Stimulated activated memory B cell treated with anti-CD40 and anti-IgM and Interleukin-4, amounts not matched to agents 10 μg/mL and 1 μg/mL and 100 μg/mL, for 72 hours (primary cell): ENCODE results near the gene RTCA.
"Not testable (repeated sequence)": the region's sequence is repeated elsewhere in the genome, so short reads cannot be mapped to it uniquely, and the experiment has no call there.

ENCODE experiments used
- ATAC-seq: fragments of 150-1000 bp; cut with Tn5 transposase; 2 replicates; pipeline ENCODE4 v1.10.0; 2021
- H3K27ac Mint-ChIP-seq: one replicate; pipeline ENCODE4 v1.8.0; 2022; ENCODE audit warnings: mild to moderate bottlenecking, mixed read lengths
- H3K27me3 Mint-ChIP-seq: one replicate; pipeline ENCODE4 v1.8.0; 2022; ENCODE audit warnings: mixed read lengths
- H3K36me3 Mint-ChIP-seq: one replicate; pipeline ENCODE4 v1.8.0; 2022; ENCODE audit warnings: mixed read lengths
- H3K4me1 Mint-ChIP-seq: one replicate; pipeline ENCODE4 v1.8.0; 2022; ENCODE audit warnings: mixed read lengths
- H3K4me3 Mint-ChIP-seq: one replicate; pipeline ENCODE4 v1.8.0; 2022; ENCODE audit warnings: mild to moderate bottlenecking, moderate library complexity, mixed read lengths
- H3K9me3 Mint-ChIP-seq: one replicate; pipeline ENCODE4 v1.8.0; 2022; ENCODE audit warnings: mixed read lengths

RTCA gene

GRCh38 chr1:100265931-100266740 lies at the start of gene RTCA:
Gene RTCA, plus strand, starts transcription at chr1:100266216. Its CDS starts 160 bp downstream, at chr1:100266376.
- H3K4me3 Mint-ChIP-seq, result peak within 1 kb of the TSS; percentile 100
- peak within 1 kb of the TSS; percentile 98 for H3K27ac Mint-ChIP-seq
- ATAC-seq, result peak; percentile 99
- peaks cover 43% of the 10 kb centered on the region for H3K4me1 Mint-ChIP-seq
- no peaks in the 10 kb centered on the region for H3K27me3 Mint-ChIP-seq
- H3K36me3 Mint-ChIP-seq, result peaks cover 34% of the 10 kb centered on the region
- no peaks in the 10 kb centered on the region for H3K9me3 Mint-ChIP-seq

- no peak overlapping the region for H3K27ac Mint-ChIP-seq
- no peaks in the 10 kb centered on the region for H3K9me3 Mint-ChIP-seq
- no peak for ATAC-seq
- peaks cover 29% of the 10 kb centered on the region for H3K36me3 Mint-ChIP-seq
- H3K4me1 Mint-ChIP-seq, result no peaks in the 10 kb centered on the region
- H3K4me3 Mint-ChIP-seq, result no peak overlapping the region
- H3K27me3 Mint-ChIP-seq, result no peaks in the 10 kb centered on the region
These were observed 48.2 kb upstream of the RTCA start for GRCh38 chr1:100217834-100218233.

DNA sequence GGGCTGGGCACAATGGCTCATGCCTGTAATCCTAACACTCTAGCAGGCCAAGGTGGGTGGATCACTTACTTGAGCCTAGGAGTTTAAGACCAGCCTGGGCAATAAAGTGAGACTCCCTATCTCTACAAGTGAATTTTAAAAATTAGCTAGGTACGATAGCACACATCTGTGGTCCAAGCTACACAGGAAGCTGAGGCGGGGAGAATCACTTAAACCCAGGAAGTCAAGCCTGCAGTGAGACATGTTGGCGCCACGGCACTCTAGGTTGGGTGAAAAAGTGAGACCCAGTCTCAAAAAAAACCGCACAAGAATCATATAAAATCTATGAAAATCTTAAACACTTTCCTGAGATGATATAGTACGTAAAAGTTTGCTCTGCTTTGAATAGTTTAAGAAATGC lies 46.6 kb upstream of the RTCA start:
- Mint-ChIP-seq H3K27me3 (no peaks in the 10 kb centered on the region), H3K27ac (no peak overlapping the region), H3K4me1 (no peaks in the 10 kb centered on the region), H3K9me3 (no peaks in the 10 kb centered on the region), H3K4me3 (no peak overlapping the region), H3K36me3 (peaks cover 21% of the 10 kb centered on the region)
- ATAC-seq, result no peak

DNA sequence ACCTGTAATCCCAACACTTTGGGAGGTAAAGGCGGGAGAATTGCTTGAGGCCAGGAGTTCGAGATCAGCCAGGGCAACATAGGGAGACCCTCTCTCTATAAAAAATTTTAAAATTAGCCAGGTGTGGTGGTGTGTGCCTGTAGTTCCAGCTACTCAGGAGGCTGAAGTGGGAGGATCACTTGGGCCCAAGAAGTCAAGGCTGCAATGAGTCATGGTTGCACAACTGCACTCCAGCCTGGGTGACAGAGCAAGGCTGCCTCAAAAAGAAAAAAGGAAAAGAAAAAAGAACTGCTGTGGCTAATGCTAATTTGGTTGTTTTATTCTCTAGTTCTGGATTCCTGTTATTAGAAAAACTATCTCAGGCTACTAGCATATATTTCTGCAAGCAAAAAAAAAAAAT lies 46.1 kb upstream of the RTCA start:
- ATAC-seq, result no peak
- Mint-ChIP-seq H3K27ac (no peak overlapping the region), H3K27me3 (no peaks in the 10 kb centered on the region), H3K4me3 (no peak overlapping the region), H3K4me1 (no peaks in the 10 kb centered on the region), H3K36me3 (peaks cover 16% of the 10 kb centered on the region), H3K9me3 (no peaks in the 10 kb centered on the region)

GRCh38 chr1:100222428-100222827 lies 43.6 kb upstream of the RTCA start:
- Mint-ChIP-seq H3K9me3 (no peaks in the 10 kb centered on the region), H3K27me3 (no peaks in the 10 kb centered on the region), H3K27ac (no peak overlapping the region), H3K4me3 (no peak overlapping the region), H3K36me3 (peaks cover 7% of the 10 kb centered on the region), H3K4me1 (no peaks in the 10 kb centered on the region)
- ATAC-seq, result no peak

- Mint-ChIP-seq H3K36me3 (peaks cover 40% of the 10 kb centered on the region), H3K27me3 (no peaks in the 10 kb centered on the region), H3K27ac (no peak overlapping the region), H3K4me1 (no peaks in the 10 kb centered on the region), H3K9me3 (no peaks in the 10 kb centered on the region), H3K4me3 (no peak overlapping the region)
- no peak for ATAC-seq
These were observed 36.2 kb upstream of the RTCA start for GRCh38 chr1:100229681-100230443.

- H3K27ac Mint-ChIP-seq, result no peak overlapping the region
- ATAC-seq, result no peak
- H3K9me3 Mint-ChIP-seq, result no peaks in the 10 kb centered on the region
- H3K4me3 Mint-ChIP-seq, result no peak overlapping the region
- H3K36me3 Mint-ChIP-seq, result peaks cover 40% of the 10 kb centered on the region
- no peaks in the 10 kb centered on the region for H3K4me1 Mint-ChIP-seq
- H3K27me3 Mint-ChIP-seq, result no peaks in the 10 kb centered on the region
These were observed 35.3 kb upstream of the RTCA start for GRCh38 chr1:100230765-100231164.

GRCh38 chr1:100231721-100232120 lies 34.3 kb upstream of the RTCA start:
- Mint-ChIP-seq H3K36me3 (peaks cover 40% of the 10 kb centered on the region), H3K4me1 (no peaks in the 10 kb centered on the region), H3K27me3 (no peaks in the 10 kb centered on the region), H3K4me3 (no peak overlapping the region), H3K27ac (no peak overlapping the region), H3K9me3 (no peaks in the 10 kb centered on the region)
- ATAC-seq, result no peak

DNA sequence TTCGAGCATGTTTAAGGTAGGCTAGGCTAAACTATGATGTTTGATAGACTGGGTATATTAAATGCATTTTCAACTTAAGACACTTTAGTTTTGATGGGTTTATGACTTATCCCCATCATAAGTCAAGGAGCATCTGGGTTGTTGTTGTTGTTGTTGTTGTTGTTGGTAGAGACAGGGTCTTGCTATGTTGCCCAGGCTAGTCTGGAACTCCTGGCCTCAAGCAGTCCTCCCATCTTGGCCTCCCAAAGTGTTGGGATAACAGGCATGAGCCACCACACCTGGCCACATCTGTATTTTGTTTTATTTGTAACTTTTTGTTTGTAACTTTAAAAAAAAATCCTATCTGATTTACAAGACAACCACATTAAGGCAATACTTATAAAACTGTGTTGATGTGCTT lies 33.9 kb upstream of the RTCA start:
- H3K27me3 Mint-ChIP-seq, result no peaks in the 10 kb centered on the region
- H3K4me1 Mint-ChIP-seq, result no peaks in the 10 kb centered on the region
- H3K4me3 Mint-ChIP-seq, result no peak overlapping the region
- peaks cover 44% of the 10 kb centered on the region for H3K36me3 Mint-ChIP-seq
- no peak overlapping the region for H3K27ac Mint-ChIP-seq
- H3K9me3 Mint-ChIP-seq, result no peaks in the 10 kb centered on the region
- no peak for ATAC-seq

DNA sequence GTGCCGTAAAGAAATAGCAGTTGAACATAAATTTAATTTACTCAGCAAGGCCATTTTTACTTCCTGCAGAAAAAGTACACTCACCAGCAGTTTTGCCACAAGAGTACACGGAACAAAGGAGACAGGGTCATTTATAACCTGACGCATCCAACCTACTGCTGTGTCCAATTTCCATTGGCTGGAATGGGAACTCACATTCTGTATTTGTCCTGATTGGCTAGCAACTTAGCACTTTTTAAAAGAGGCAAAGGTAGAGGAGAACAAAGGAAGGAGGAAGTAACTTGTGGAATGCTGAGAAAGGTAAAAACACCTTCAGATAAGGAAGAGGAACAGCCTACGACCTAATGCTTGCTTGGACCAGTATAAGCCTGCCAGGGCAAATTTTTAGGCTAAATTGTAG lies 32.5 kb upstream of the RTCA start:
- not testable (repeated sequence) for H3K27ac Mint-ChIP-seq, H3K27me3 Mint-ChIP-seq

GRCh38 chr1:100234432-100234831 lies 31.6 kb upstream of the RTCA start:
- Mint-ChIP-seq H3K27ac (no peak overlapping the region), H3K4me1 (no peaks in the 10 kb centered on the region), H3K27me3 (no peaks in the 10 kb centered on the region), H3K36me3 (peaks cover 56% of the 10 kb centered on the region), H3K9me3 (no peaks in the 10 kb centered on the region), H3K4me3 (no peak overlapping the region)
- ATAC-seq, result no peak

More for the DNA sequence above, 32.5 kb upstream of the RTCA start:
- peaks cover 47% of the 10 kb centered on the region for H3K36me3 Mint-ChIP-seq
- H3K4me3 Mint-ChIP-seq, H3K9me3 Mint-ChIP-seq, ATAC-seq, H3K4me1 Mint-ChIP-seq: not testable (repeated sequence)

DNA sequence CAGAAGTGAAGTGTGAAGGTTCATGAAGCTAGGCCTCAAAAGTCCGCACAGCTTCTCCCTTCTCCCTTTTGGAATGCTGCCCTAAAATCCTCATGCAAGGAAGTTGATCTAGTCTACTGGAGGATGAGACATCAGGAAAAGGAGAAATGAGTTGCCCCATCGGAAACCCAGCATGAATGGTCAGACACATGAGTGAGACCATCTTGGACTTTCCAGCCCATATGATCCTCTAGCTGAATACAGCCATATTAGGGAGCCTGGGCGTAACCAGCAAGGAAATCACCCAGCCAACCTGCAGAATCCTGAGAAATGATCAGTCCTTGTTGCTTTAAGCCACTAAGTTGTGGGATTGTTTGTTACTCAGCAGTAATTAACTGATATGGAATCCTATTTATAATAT lies 28.9 kb upstream of the RTCA start:
- peaks cover 49% of the 10 kb centered on the region for H3K36me3 Mint-ChIP-seq
- no peak for ATAC-seq
- H3K9me3 Mint-ChIP-seq, result no peaks in the 10 kb centered on the region
- no peak overlapping the region for H3K27ac Mint-ChIP-seq
- no peaks in the 10 kb centered on the region for H3K27me3 Mint-ChIP-seq
- no peaks in the 10 kb centered on the region for H3K4me1 Mint-ChIP-seq
- H3K4me3 Mint-ChIP-seq, result no peak overlapping the region

GRCh38 chr1:100239961-100240360 lies 26.1 kb upstream of the RTCA start:
- Mint-ChIP-seq H3K9me3 (no peaks in the 10 kb centered on the region), H3K4me1 (peaks cover 12% of the 10 kb centered on the region), H3K27ac (no peak overlapping the region), H3K36me3 (peaks cover 41% of the 10 kb centered on the region), H3K4me3 (no peak overlapping the region), H3K27me3 (no peaks in the 10 kb centered on the region)
- no peak for ATAC-seq

DNA sequence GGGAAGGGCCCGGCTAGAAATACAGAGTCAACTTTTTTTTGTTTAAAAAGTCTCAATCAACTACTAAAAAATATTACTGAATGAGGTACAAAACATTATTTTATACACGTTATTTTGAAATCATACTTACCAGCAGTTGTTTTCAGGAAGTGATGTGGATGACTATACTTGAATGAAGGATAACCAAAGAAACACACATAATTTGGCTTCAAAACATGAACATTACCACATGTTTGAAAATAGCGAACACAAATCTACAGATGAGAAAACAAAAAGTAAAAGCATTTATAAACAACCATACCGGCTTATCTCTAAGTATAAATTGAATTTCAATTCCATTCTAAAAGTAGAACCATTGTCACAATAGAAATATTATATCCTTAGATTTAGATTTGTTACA lies 25.4 kb upstream of the RTCA start:
- Mint-ChIP-seq H3K27me3 (no peaks in the 10 kb centered on the region), H3K9me3 (no peaks in the 10 kb centered on the region), H3K36me3 (peaks cover 41% of the 10 kb centered on the region), H3K27ac (no peak overlapping the region), H3K4me1 (peaks cover 12% of the 10 kb centered on the region), H3K4me3 (no peak overlapping the region)
- ATAC-seq, result no peak

DNA sequence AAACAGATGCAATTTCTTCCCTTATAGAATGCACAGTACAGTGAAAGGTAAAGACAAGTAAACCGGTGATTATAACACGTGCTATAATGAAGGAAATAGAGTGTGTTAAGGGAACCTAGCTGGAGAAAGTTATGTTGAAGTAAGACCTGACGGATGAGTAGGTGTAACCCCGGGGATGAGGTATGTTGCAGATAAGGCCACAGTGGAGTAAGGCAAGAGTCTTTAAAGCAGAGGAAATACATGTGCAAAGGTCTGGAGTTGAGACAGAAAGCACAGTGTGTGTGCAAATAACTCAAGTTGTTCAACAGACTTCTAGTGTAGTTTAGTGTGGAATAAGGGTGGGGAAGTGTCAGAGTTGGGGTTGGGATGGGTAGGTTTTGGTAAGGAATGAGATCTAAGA lies 19.3 kb upstream of the RTCA start:
- no peak overlapping the region for H3K4me3 Mint-ChIP-seq
- H3K36me3 Mint-ChIP-seq, result peaks cover 10% of the 10 kb centered on the region
- H3K27ac Mint-ChIP-seq, result no peak overlapping the region
- no peak for ATAC-seq
- H3K4me1 Mint-ChIP-seq, result peaks cover 22% of the 10 kb centered on the region
- no peaks in the 10 kb centered on the region for H3K9me3 Mint-ChIP-seq
- H3K27me3 Mint-ChIP-seq, result no peaks in the 10 kb centered on the region

- H3K9me3 Mint-ChIP-seq, result no peaks in the 10 kb centered on the region
These were observed 16.9 kb upstream of the RTCA start for GRCh38 chr1:100249155-100249536.

More at GRCh38 chr1:100249155-100249536, 16.9 kb upstream of the RTCA start:
- peak; percentile 2 for ATAC-seq
- H3K4me1 Mint-ChIP-seq, result peaks cover 14% of the 10 kb centered on the region
- H3K36me3 Mint-ChIP-seq, result peaks cover 2% of the 10 kb centered on the region
- H3K27me3 Mint-ChIP-seq, result no peaks in the 10 kb centered on the region
- no peak overlapping the region for H3K27ac Mint-ChIP-seq
- no peak overlapping the region for H3K4me3 Mint-ChIP-seq
